HepG2 (cell line): ENCODE measurements around the gene CYP27B1. TPM values are rescaled to one million over a fixed set of nuclear protein-coding genes. Genes with fewer than 3 reads are reported as not detected.

Source experiments
- ATAC-seq: fragments of 200-7000 bp; cut with Tn5 transposase; 3 replicates; pipeline ENCODE4 v1.9.1; 2020; ENCODE audit warnings: mild to moderate bottlenecking, moderate library complexity
- BruUV-seq: library from RNA; stranded (reverse); fragments of 400-500 nt; replicated peaks from 2 replicates; lab custom pipeline; 2021; lab: Mats Ljungman, UMichigan
- CTCF ChIA-PET: fragments of 300-600 bp; formaldehyde crosslinking; extraction: SDS; loops from one replicate; lab custom pipeline; 2021; ENCODE audit warnings: low total read pairs, inconsistent platforms, low intra/inter-chr PET ratio; lab: Yijun Ruan, JAX
- POLR2A ChIA-PET: fragments of 350-600 bp; sonication (Branson Sonifier 250); formaldehyde crosslinking; loops from one replicate; lab custom pipeline; 2020; ENCODE audit warnings: antibody characterized with exemption, inconsistent platforms; lab: Yijun Ruan, JAX
- DNase-seq: peaks from one replicate; pipeline ENCODE4 v3.0.0-alpha.2; 2015; ENCODE audit warnings: low spot score
- FAIRE-seq: peaks from 3 replicates; lab custom pipeline; 2011; peaks lifted over from hg19 to GRCh38; lab: Jason Lieb, UNC
- H2AFZ ChIP-seq: one replicate; pipeline ENCODE4 v1.6.1; 2011; ENCODE audit warnings: low read length, inconsistent platforms
- H3K27ac ChIP-seq: fragments of 300-600 bp; 3 replicates; pipeline ENCODE4 v1.8.0; 2011; ENCODE audit warnings: mixed run types, mild to moderate bottlenecking, mixed read lengths, low read length, inconsistent platforms; ENCODE audit not compliant: insufficient read depth; ENCODE audit errors: extremely low read length
- H3K27me3 ChIP-seq, 2 experiments: fragments of 200-600 bp in 1 of 2; 2 replicates in 1 of 2; 3 replicates in 1 of 2; pipeline versions ENCODE4 v1.6.0 to v1.8.0; 2011; ENCODE audit warnings: low read length in 2 of 2, mild to moderate bottlenecking in 2 of 2, moderate library complexity in 2 of 2, inconsistent platforms in 1 of 2; ENCODE audit not compliant: insufficient read depth in 2 of 2, control insufficient read depth in 1 of 2
- H3K36me3 ChIP-seq, 2 experiments: fragments of 200-600 bp in 1 of 2; replicated peaks in 1 of 2; 2 replicates in 1 of 2; 3 replicates in 1 of 2; pipeline versions ENCODE4 v1.5.1 to v1.8.0; 2011; ENCODE audit warnings: low read length in 2 of 2, inconsistent platforms in 1 of 2; ENCODE audit not compliant: insufficient read depth in 2 of 2, control insufficient read depth in 1 of 2
- H3K4me1 ChIP-seq: 2 replicates; pipeline ENCODE4 v1.5.1; 2012; ENCODE audit warnings: low read length, inconsistent platforms; ENCODE audit not compliant: insufficient read depth
- H3K4me2 ChIP-seq: 2 replicates; pipeline ENCODE4 v1.6.0; 2011; ENCODE audit warnings: low read depth, low read length, inconsistent platforms
- H3K4me3 ChIP-seq, 3 experiments: fragments of 200-600 bp in 1 of 3; sonication (generic), shearing (Covaris generic) in 1 of 3; replicated peaks in 1 of 3; 2 replicates each; pipeline ENCODE4 v1.5.1; 2011 to 2016; ENCODE audit warnings: low read length in 3 of 3, inconsistent platforms in 2 of 3, low read depth in 2 of 3, mild to moderate bottlenecking in 2 of 3, control low read depth in 1 of 3, mixed read lengths in 1 of 3; ENCODE audit not compliant: insufficient read depth in 1 of 3
- H3K79me2 ChIP-seq: one replicate; pipeline ENCODE4 v1.6.1; 2011; ENCODE audit warnings: low read length, inconsistent platforms; ENCODE audit not compliant: insufficient read depth
- H3K9ac ChIP-seq: 2 replicates; pipeline ENCODE4 v1.6.0; 2011; ENCODE audit warnings: mild to moderate bottlenecking, low read depth, low read length, inconsistent platforms; ENCODE audit not compliant: insufficient read depth
- H3K9me3 ChIP-seq: 2 replicates; pipeline ENCODE4 v1.5.1; 2012; ENCODE audit warnings: mild to moderate bottlenecking, low read length
- H4K20me1 ChIP-seq: 2 replicates; pipeline ENCODE4 v1.6.0; 2011; ENCODE audit warnings: inconsistent platforms, mild to moderate bottlenecking, low read length, moderate library complexity; ENCODE audit not compliant: insufficient read depth
- HNRNPLL ChIP-seq: fragments of 200-400 bp; formaldehyde crosslinking; IDR thresholded peaks from 2 replicates; pipeline ENCODE4 v1.6.1; 2017; ENCODE audit warnings: mild to moderate bottlenecking, low read depth, low read length; ENCODE audit not compliant: poor library complexity, severe bottlenecking
- HOXA5 ChIP-seq: sonication (generic); formaldehyde crosslinking; IDR thresholded peaks from 2 replicates; pipeline ENCODE4 v1.4.0; 2020; ENCODE audit warnings: missing genetic modification reagents
- ZNF276 ChIP-seq: sonication (generic); formaldehyde crosslinking; IDR thresholded peaks from 2 replicates; pipeline ENCODE4 v1.4.0; 2020; ENCODE audit warnings: mild to moderate bottlenecking, low read depth, missing genetic modification reagents
- ZSCAN22 ChIP-seq: sonication (generic); formaldehyde crosslinking; IDR thresholded peaks from 2 replicates; pipeline ENCODE4 v1.4.0; 2020; ENCODE audit warnings: mild to moderate bottlenecking, missing genetic modification reagents
- WGBS: methylation state at CpG from one replicate; pipeline ENCODE4 v1.1.6; 2017; ENCODE audit warnings: low lambda C conversion rate; 5-methylcytosine and 5-hydroxymethylcytosine counted together
- in situ Hi-C: cut with HindIII; loops from 2 replicates; pipeline ENCODE4 v1.10.0; 2017; ENCODE audit warnings: low pct_unique_long_range_greater_than_20kb; ENCODE audit not compliant: extremely low pct_ligation_motif_present
- intact Hi-C: fragments of 100-400 bp; cut with micrococcal nuclease; formaldehyde crosslinking; loops from one replicate; pipeline ENCODE4 v1.10.0; 2022; ENCODE audit not compliant: unreplicated experiment
- polyA plus RNA-seq, 8 experiments: library from polyadenylated mRNA; depleted of rRNA in 3 of 8; stranded (reverse) in 7 of 8; unstranded in 1 of 8; fragments of >200 nt; fragmentation: Illumina TruSeq in 4 of 8; extraction: Trizol in 4 of 8; gene quantifications; 2 replicates each; pipeline versions ENCODE4 v1.2.1 to v1.2.3, GENCODE V29; 2011 to 2016; ENCODE audit warnings: low read depth in 4 of 8, missing spikeins in 1 of 8, mixed read lengths in 1 of 8; ENCODE audit not compliant: insufficient read depth in 1 of 8
- total RNA-seq, 5 experiments: library from RNA; depleted of rRNA; stranded (reverse); fragments of >200 nt; fragmentation: Illumina TruSeq; extraction: Trizol; gene quantifications; 2 replicates each; pipeline ENCODE4 v1.2.3, GENCODE V29; 2016; ENCODE audit warnings: low read depth in 1 of 5
- TF ChIP-seq, protein P1 (sequence below): sonication (generic); formaldehyde crosslinking; IDR thresholded peaks from 2 replicates; pipeline ENCODE4 v1.4.0; 2020; ENCODE audit warnings: mild to moderate bottlenecking, low read depth, missing genetic modification reagents

Gene CYP27B1
- total and polyA plus RNA-seq, 2 of the 13 experiments (the other 11 are each of a cell fraction or from before 2014, with no cell fraction given), result 2.3 to 3.0 TPM

GRCh38 chr12:57732270-57732669 lies 34.6 kb downstream of the CYP27B1 start:
- 25% methylated on average over 4 of the region's 4 CpGs for WGBS
- H3K27me3 ChIP-seq, result peaks cover 9 to 50% of the 10 kb centered on the region in 2 experiments
- no peak overlapping the region for H3K9ac ChIP-seq
- no peak for FAIRE-seq
- no peak overlapping the region for H3K4me3 ChIP-seq
- H3K36me3 ChIP-seq, result no peaks in the 10 kb centered on the region
- no peak overlapping the region for H3K27ac ChIP-seq
- H3K79me2 ChIP-seq, result no peaks in the 10 kb centered on the region
- peaks cover 31% of the 10 kb centered on the region for H3K4me1 ChIP-seq
- intact Hi-C loops, result no loop called here
- no peak for ATAC-seq
- in situ Hi-C loops, result no loop called here
- CTCF ChIA-PET, result no interaction called here
- POLR2A ChIA-PET, result no interaction called here
- no peaks in the 10 kb centered on the region for H4K20me1 ChIP-seq
- no peak overlapping the region for H3K4me2 ChIP-seq
- no peak for DNase-seq
- no TSS peak for BruUV-seq
- no peak overlapping the region for H2AFZ ChIP-seq
- TF ChIP-seq ZSCAN22 (CRISPR knock-in tag) (no peak), HOXA5 (no peak), HNRNPLL (no peak), ZNF276 (CRISPR knock-in tag) (no peak)
- TF ChIP-seq, protein P1, sequence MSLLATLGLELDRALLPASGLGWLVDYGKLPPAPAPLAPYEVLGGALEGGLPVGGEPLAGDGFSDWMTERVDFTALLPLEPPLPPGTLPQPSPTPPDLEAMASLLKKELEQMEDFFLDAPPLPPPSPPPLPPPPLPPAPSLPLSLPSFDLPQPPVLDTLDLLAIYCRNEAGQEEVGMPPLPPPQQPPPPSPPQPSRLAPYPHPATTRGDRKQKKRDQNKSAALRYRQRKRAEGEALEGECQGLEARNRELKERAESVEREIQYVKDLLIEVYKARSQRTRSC (CRISPR knock-in tag), result no peak
- no peaks in the 10 kb centered on the region for H3K9me3 ChIP-seq
